ENCODE data around the gene RNLS. TPM values are rescaled to one million over a fixed set of nuclear protein-coding genes. Genes with fewer than 3 reads are reported as not detected.

The RNLS gene
- total and polyA plus RNA-seq, 2 of the 8 experiments (the other 6 are each of a cell fraction or from before 2014, with no cell fraction given), result 7.5 to 12.7 TPM

GRCh38 chr10:88318803-88319202 is 264.3 kb downstream of the RNLS start:
- H2BK12ac ChIP-seq (ENCODE audit: low read depth, low read length), result no peak overlapping the region
- CTCF ChIA-PET (ENCODE audit: partially characterized antibody), result interaction anchor here (0.7 to 1.6 kb wide), 17 partner anchors 11 to 457 kb away, joined by 3 to 9 read pairs (median 3); partner anchors contain the start of genes KLLN and PTEN
- no peaks in the 10 kb centered on the region for H3K79me1 ChIP-seq (ENCODE audit: low read depth, low read length)
- H3K56ac ChIP-seq (replicated peaks; ENCODE audit: insufficient read length, low read depth, low read length), result no peak overlapping the region
- H2AK5ac ChIP-seq (ENCODE audit: low read depth, low read length), result no peak overlapping the region
- H4K91ac ChIP-seq (replicated peaks; ENCODE audit: insufficient read length, low read length), result no peak overlapping the region
- H4K8ac ChIP-seq (ENCODE audit: extremely low read depth, insufficient read depth, low read length), result no peak overlapping the region
- H2BK5ac ChIP-seq (ENCODE audit: low read depth, low read length), result no peak overlapping the region
- POLR2A ChIA-PET (ENCODE audit: partially characterized antibody), result interaction anchor here (0.6 kb wide), 1 partner anchor 304 kb away, joined by 3 read pairs; no protein-coding TSS in a partner anchor
- H4K20me1 ChIP-seq (replicated peaks in 1 of 2; ENCODE audit: control insufficient read depth in 1 of 2, insufficient read depth in 2 of 2, low read length in 2 of 2), result no peaks in the 10 kb centered on the region
- no peak overlapping the region for H3K14ac ChIP-seq (ENCODE audit: insufficient read length)
- peaks cover 0 to 5% of the 10 kb centered on the region in 2 experiments; a peak in 2 of 4 replicates for H3K9me3 ChIP-seq (ENCODE audit: insufficient read depth in 2 of 2, low read depth in 1 of 2, low read length in 1 of 2)
- 86% methylated on average over 2 of the region's 2 CpGs; no CpG with 5 or more reads in 1 of the 2 experiments for WGBS, 2 experiments (ENCODE audit: extremely low coverage in 1 of 2, insufficient coverage in 1 of 2, insufficient read length in 1 of 2, insufficient replicate concordance in 2 of 2, low coverage in 1 of 2, low lambda C conversion rate in 2 of 2, missing lambda C conversion rate in 1 of 2)
- no peak overlapping the region for H3K18ac ChIP-seq (ENCODE audit: extremely low read depth, low read length)
- no peaks in the 10 kb centered on the region for H3K27me3 ChIP-seq (replicated peaks in 1 of 4; ENCODE audit: control insufficient read depth in 3 of 4, extremely low read depth in 1 of 4, insufficient read depth in 3 of 4, low read length in 3 of 4)
- peak; percentile 48 for FAIRE-seq
- H3K4ac ChIP-seq (replicated peaks; ENCODE audit: insufficient read length, low read depth, low read length), result no peak overlapping the region
- no peak overlapping the region for H2BK15ac ChIP-seq (ENCODE audit: low read length)
- no peak overlapping the region for H2BK20ac ChIP-seq (ENCODE audit: low read length)
- DNase-seq (ENCODE audit: low read depth in 1 of 2, low spot score in 2 of 2), result no peak
- H4K5ac ChIP-seq (ENCODE audit: insufficient read length, low read depth, low read length), result no peak overlapping the region
- no peak overlapping the region for H3K27ac ChIP-seq (ENCODE audit: low read depth, low read length)
- H3K4me1 ChIP-seq (replicated peaks in 1 of 4; ENCODE audit: control insufficient read depth in 3 of 4, insufficient read depth in 4 of 4, low read length in 3 of 4), result no peaks in the 10 kb centered on the region
- H3K79me2 ChIP-seq (ENCODE audit: control insufficient read depth in 1 of 2, insufficient read depth in 2 of 2, low read length in 2 of 2), result no peaks in the 10 kb centered on the region
- H3K4me2 ChIP-seq (ENCODE audit: insufficient read depth in 1 of 2, low read depth in 2 of 2, low read length in 2 of 2), result no peak overlapping the region
- no peaks in the 10 kb centered on the region for H3K36me3 ChIP-seq (ENCODE audit: control insufficient read depth in 2 of 4, insufficient read depth in 4 of 4, low read length in 3 of 4)
- no peak overlapping the region for H3K9ac ChIP-seq (replicated peaks in 1 of 4; ENCODE audit: extremely low read depth in 1 of 4, low read depth in 3 of 4, low read length in 3 of 4)
- no peak for TF ChIP-seq TBP (IDR thresholded peaks at IDR 0.05; ENCODE audit: low read depth, low read length)
- TF ChIP-seq RAD21 (IDR thresholded peaks at IDR 0.05 in 1 of 2, conservative IDR thresholded peaks at IDR 0.05 in 1 of 2; ENCODE audit: low read depth in 2 of 2, low read length in 2 of 2), result peak; percentile 75 to 84
- no peak for TF ChIP-seq USF2 (IDR thresholded peaks at IDR 0.05; ENCODE audit: low read length)
- no peak for TF ChIP-seq SP2 (IDR thresholded peaks at IDR 0.05; ENCODE audit: low read length)
- TF ChIP-seq MAX (IDR thresholded peaks at IDR 0.05), result 0 out of 2 replicates have a peak, but pooled peaks have one; percentile 6
- peak in 2 of 3 experiments; percentile 55 to 74; a peak in 3 of 4 replicates for TF ChIP-seq CTCF (IDR thresholded peaks at IDR 0.05; ENCODE audit: control extremely low read depth in 1 of 3, insufficient read depth in 1 of 3, low read depth in 1 of 3, low read length in 3 of 3)
- 0 out of 2 replicates have a peak, but pooled peaks have one; percentile 47 for TF ChIP-seq TCF12 (IDR thresholded peaks at IDR 0.05; ENCODE audit: low read depth, low read length)
- no peak overlapping the region for H2AFZ ChIP-seq (ENCODE audit: low read length)
- no peak overlapping the region for H3K23ac ChIP-seq (ENCODE audit: insufficient read length)
- H2BK120ac ChIP-seq (replicated peaks; ENCODE audit: low read depth, low read length), result no peak overlapping the region
- H3K23me2 ChIP-seq (ENCODE audit: low read depth, low read length), result no peaks in the 10 kb centered on the region
- no peak overlapping the region for H3K4me3 ChIP-seq (ENCODE audit: extremely low read depth in 1 of 4, insufficient read depth in 2 of 4, low read depth in 3 of 4, low read length in 4 of 4)
